SK-N-SH (cell line): ENCODE measurements around the gene BMAL2. TPM values are rescaled to one million over a fixed set of nuclear protein-coding genes. Genes with fewer than 3 reads are reported as not detected.

Source experiments
- CTCF ChIA-PET: fragments of 300-600, 350-600 bp; formaldehyde crosslinking; extraction: SDS; loops from one replicate; lab custom pipeline; 2021; lab: Yijun Ruan, JAX
- POLR2A ChIA-PET: fragments of 350-600 bp; sonication (Branson Sonifier 250); formaldehyde crosslinking; extraction: SDS; loops from one replicate; lab custom pipeline; 2020; ENCODE audit warnings: antibody characterized with exemption, inconsistent platforms; lab: Yijun Ruan, JAX
- DNase-seq: peaks from one replicate; pipeline ENCODE4 v3.0.0; 2012
- H2AFZ ChIP-seq: fragments of 200-600 bp; sonication (generic); 2 replicates; pipeline ENCODE4 v1.8.1; 2016; ENCODE audit warnings: antibody characterized with exemption, mild to moderate bottlenecking, low read depth
- H3F3A ChIP-seq: fragments of 200-600 bp; sonication (generic); replicated peaks from 2 replicates; pipeline ENCODE3; 2016; ENCODE audit warnings: antibody characterized with exemption, mild to moderate bottlenecking; ENCODE audit not compliant: insufficient read depth
- H3K27ac ChIP-seq, 2 experiments: fragments of 200-500 bp in 1 of 2; fragments of 200-600 bp in 1 of 2; sonication (Bioruptor generic) in 1 of 2; sonication (generic), shearing (Covaris generic) in 1 of 2; 2 replicates each; pipeline versions ENCODE4 v1.5.1 to v1.6.1; 2014 to 2016; ENCODE audit warnings: low read depth in 2 of 2, inconsistent platforms in 1 of 2, low read length in 1 of 2, mild to moderate bottlenecking in 1 of 2, mixed read lengths in 1 of 2
- H3K27me3 ChIP-seq: fragments of 200-600 bp; sonication (generic), shearing (Covaris generic); 2 replicates; pipeline ENCODE4 v1.6.1; 2016; ENCODE audit warnings: mixed run types; ENCODE audit not compliant: insufficient read depth
- H3K36me3 ChIP-seq, 2 experiments: fragments of 200-500 bp in 1 of 2; fragments of 200-600 bp in 1 of 2; sonication (Bioruptor generic) in 1 of 2; sonication (generic) in 1 of 2; replicated peaks in 1 of 2; 2 replicates each; pipeline versions ENCODE3 to v1.5.1; 2014 to 2016; ENCODE audit warnings: low read length in 1 of 2, mild to moderate bottlenecking in 1 of 2; ENCODE audit not compliant: insufficient read depth in 2 of 2, control insufficient read depth in 1 of 2
- H3K4me1 ChIP-seq, 2 experiments: fragments of 200-500 bp in 1 of 2; fragments of 200-600 bp in 1 of 2; sonication (Bioruptor generic) in 1 of 2; sonication (generic), shearing (Covaris generic) in 1 of 2; 2 replicates each; pipeline versions ENCODE4 v1.5.1 to v1.6.1; 2014 to 2016; ENCODE audit warnings: low read depth in 1 of 2, low read length in 1 of 2, mixed run types in 1 of 2; ENCODE audit not compliant: insufficient read depth in 2 of 2, control insufficient read depth in 1 of 2
- H3K4me2 ChIP-seq: fragments of 200-600 bp; sonication (generic), shearing (Covaris generic); 2 replicates; pipeline ENCODE4 v1.6.1; 2017; ENCODE audit warnings: mixed run types
- H3K4me3 ChIP-seq, 2 experiments: fragments of 200-500 bp in 1 of 2; fragments of 200-600 bp in 1 of 2; sonication (Bioruptor generic) in 1 of 2; sonication (generic), shearing (Covaris generic) in 1 of 2; 2 replicates each; pipeline versions ENCODE4 v1.5.1 to v1.8.1; 2014 to 2016; ENCODE audit warnings: low read depth in 2 of 2, inconsistent platforms in 1 of 2, low read length in 1 of 2, mild to moderate bottlenecking in 1 of 2, mixed read lengths in 1 of 2, moderate library complexity in 1 of 2
- H3K79me2 ChIP-seq: fragments of 200-600 bp; sonication (generic); 2 replicates; pipeline ENCODE4 v1.8.1; 2017; ENCODE audit warnings: mild to moderate bottlenecking; ENCODE audit not compliant: insufficient read depth
- H3K9ac ChIP-seq: fragments of 200-600 bp; sonication (generic); 2 replicates; pipeline ENCODE4 v1.6.1; 2017; ENCODE audit warnings: mixed run types
- H3K9me2 ChIP-seq: fragments of 200-600 bp; sonication (generic); 2 replicates; pipeline ENCODE4 v1.6.1; 2017; ENCODE audit warnings: mixed run types
- H3K9me3 ChIP-seq: fragments of 200-600 bp; sonication (generic); 2 replicates; pipeline ENCODE4 v1.6.1; 2017; ENCODE audit warnings: mixed run types, mild to moderate bottlenecking, moderate library complexity
- H4K20me1 ChIP-seq: fragments of 200-600 bp; sonication (generic); 2 replicates; pipeline ENCODE4 v1.6.1; 2017; ENCODE audit warnings: mild to moderate bottlenecking, mixed run types; ENCODE audit not compliant: insufficient read depth
- CHD2 ChIP-seq: fragments of 150-350 bp; IDR thresholded peaks from 2 replicates; pipeline ENCODE4 v1.6.1; 2018; ENCODE audit warnings: low read length; ENCODE audit not compliant: partially characterized antibody
- ELF1 ChIP-seq: IDR thresholded peaks from 2 replicates; pipeline ENCODE4 v1.4.0; 2012
- FOSL2 ChIP-seq: IDR thresholded peaks from 2 replicates; pipeline ENCODE4 v1.4.0; 2012; ENCODE audit warnings: low read depth, mild to moderate bottlenecking, moderate library complexity, borderline replicate concordance
- FOXJ3 ChIP-seq: sonication (generic); formaldehyde crosslinking; IDR thresholded peaks from 2 replicates; pipeline ENCODE4 v1.5.1; 2020; ENCODE audit warnings: mild to moderate bottlenecking, missing genetic modification reagents
- FOXM1 ChIP-seq: IDR thresholded peaks from 2 replicates; pipeline ENCODE4 v1.4.0; 2012; ENCODE audit warnings: low read depth, mild to moderate bottlenecking
- MEF2A ChIP-seq: IDR thresholded peaks from 2 replicates; pipeline ENCODE4 v1.4.0; 2012; ENCODE audit warnings: low read depth, borderline replicate concordance
- RFX5 ChIP-seq: IDR thresholded peaks from 2 replicates; pipeline ENCODE4 v1.6.1; 2012; ENCODE audit warnings: mild to moderate bottlenecking, improper control_type of control experiment, low read length
- RXRA ChIP-seq: IDR thresholded peaks from 2 replicates; pipeline ENCODE4 v1.4.0; 2012; ENCODE audit warnings: low read depth, mild to moderate bottlenecking, borderline replicate concordance
- SIN3A ChIP-seq: IDR thresholded peaks from 2 replicates; pipeline ENCODE4 v1.6.1; 2012; ENCODE audit warnings: low read depth, mild to moderate bottlenecking, low read length, moderate library complexity, borderline replicate concordance
- SMC3 ChIP-seq: IDR thresholded peaks from 2 replicates; pipeline ENCODE4 v1.6.1; 2012; ENCODE audit warnings: low read depth, low read length, improper control_type of control experiment
- TAF1 ChIP-seq: IDR thresholded peaks from 2 replicates; pipeline ENCODE4 v1.6.1; 2012; ENCODE audit warnings: low read depth, mild to moderate bottlenecking, low read length, moderate library complexity, borderline replicate concordance
- TCF12 ChIP-seq: IDR thresholded peaks from 2 replicates; pipeline ENCODE4 v1.4.0; 2012
- WGBS: methylation state at CpG from one replicate; pipeline ENCODE4 v1.1.6; 2017; ENCODE audit warnings: low lambda C conversion rate; 5-methylcytosine and 5-hydroxymethylcytosine counted together
- polyA plus RNA-seq, 3 experiments: library from polyadenylated mRNA; depleted of rRNA; stranded (reverse); fragments of >200 nt; gene quantifications; 2 replicates each; pipeline ENCODE4 v1.2.3, GENCODE V29; 2012
- TF ChIP-seq, protein P1 (sequence below): fragments of 150-350 bp; IDR thresholded peaks from 2 replicates; pipeline ENCODE4 v1.6.1; 2017; ENCODE audit warnings: antibody characterized with exemption, low read length, low read depth, borderline replicate concordance
- TF ChIP-seq, protein P2 (sequence below): IDR thresholded peaks from 2 replicates; pipeline ENCODE4 v1.4.0; 2012; ENCODE audit warnings: low read depth, borderline replicate concordance
- TF ChIP-seq, protein P3 (sequence below): fragments of 150-350 bp; IDR thresholded peaks from 2 replicates; pipeline ENCODE4 v1.6.1; 2016; ENCODE audit warnings: mild to moderate bottlenecking, low read depth, low read length
- TF ChIP-seq, protein P4 (sequence below): IDR thresholded peaks from 2 replicates; pipeline ENCODE4 v1.4.0; 2012; ENCODE audit warnings: low read depth, borderline replicate concordance

The BMAL2 gene
- polyA plus RNA-seq, 1 of the 3 experiments (the other 2 are of a cell fraction): 6.4 TPM

DNA sequence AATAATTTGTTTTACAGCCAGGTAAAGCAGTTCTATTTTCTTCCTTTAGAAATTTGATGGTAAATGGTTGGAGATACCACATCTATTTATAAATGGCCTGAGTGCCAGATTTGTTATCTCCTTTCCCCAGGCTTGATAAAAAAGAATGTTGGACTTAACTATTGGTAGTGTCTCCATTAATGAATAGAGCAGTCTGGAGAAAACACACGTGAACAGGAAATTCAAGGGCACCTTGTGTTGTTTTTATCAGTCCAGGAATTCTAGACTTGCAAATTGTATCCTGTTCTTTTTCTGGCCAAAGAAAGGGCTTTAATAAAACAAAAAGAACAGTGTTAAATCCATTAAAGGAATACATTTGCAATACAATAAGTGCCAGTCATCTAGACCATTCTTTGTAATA is 40.8 kb upstream of the BMAL2 start:
- ChIA-PET CTCF (interaction anchor here (1.5 kb wide), 1 partner anchor 13 kb away, joined by 4 read pairs; no protein-coding TSS in a partner anchor), POLR2A (no interaction called here)
- no peaks in the 10 kb centered on the region for H3K9me2 ChIP-seq
- no peaks in the 10 kb centered on the region for H4K20me1 ChIP-seq
- no peak overlapping the region for H3K4me2 ChIP-seq
- no peaks in the 10 kb centered on the region; the same call in 1 of the 2 replicates for H3K79me2 ChIP-seq
- no peak overlapping the region for H3K4me3 ChIP-seq
- TF ChIP-seq SMC3 (no peak), CHD2 (no peak), RFX5 (no peak), RXRA (no peak), SIN3A (no peak), MEF2A (no peak), TAF1 (no peak), FOXM1 (no peak), ELF1 (no peak), FOXJ3 (CRISPR knock-in tag) (no peak), TCF12 (no peak), FOSL2 (no peak)
- TF ChIP-seq, protein P1, sequence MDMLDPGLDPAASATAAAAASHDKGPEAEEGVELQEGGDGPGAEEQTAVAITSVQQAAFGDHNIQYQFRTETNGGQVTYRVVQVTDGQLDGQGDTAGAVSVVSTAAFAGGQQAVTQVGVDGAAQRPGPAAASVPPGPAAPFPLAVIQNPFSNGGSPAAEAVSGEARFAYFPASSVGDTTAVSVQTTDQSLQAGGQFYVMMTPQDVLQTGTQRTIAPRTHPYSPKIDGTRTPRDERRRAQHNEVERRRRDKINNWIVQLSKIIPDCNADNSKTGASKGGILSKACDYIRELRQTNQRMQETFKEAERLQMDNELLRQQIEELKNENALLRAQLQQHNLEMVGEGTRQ: no peak
- TF ChIP-seq, protein P2, sequence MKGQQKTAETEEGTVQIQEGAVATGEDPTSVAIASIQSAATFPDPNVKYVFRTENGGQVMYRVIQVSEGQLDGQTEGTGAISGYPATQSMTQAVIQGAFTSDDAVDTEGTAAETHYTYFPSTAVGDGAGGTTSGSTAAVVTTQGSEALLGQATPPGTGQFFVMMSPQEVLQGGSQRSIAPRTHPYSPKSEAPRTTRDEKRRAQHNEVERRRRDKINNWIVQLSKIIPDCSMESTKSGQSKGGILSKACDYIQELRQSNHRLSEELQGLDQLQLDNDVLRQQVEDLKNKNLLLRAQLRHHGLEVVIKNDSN: no peak
- TF ChIP-seq, protein P3, sequence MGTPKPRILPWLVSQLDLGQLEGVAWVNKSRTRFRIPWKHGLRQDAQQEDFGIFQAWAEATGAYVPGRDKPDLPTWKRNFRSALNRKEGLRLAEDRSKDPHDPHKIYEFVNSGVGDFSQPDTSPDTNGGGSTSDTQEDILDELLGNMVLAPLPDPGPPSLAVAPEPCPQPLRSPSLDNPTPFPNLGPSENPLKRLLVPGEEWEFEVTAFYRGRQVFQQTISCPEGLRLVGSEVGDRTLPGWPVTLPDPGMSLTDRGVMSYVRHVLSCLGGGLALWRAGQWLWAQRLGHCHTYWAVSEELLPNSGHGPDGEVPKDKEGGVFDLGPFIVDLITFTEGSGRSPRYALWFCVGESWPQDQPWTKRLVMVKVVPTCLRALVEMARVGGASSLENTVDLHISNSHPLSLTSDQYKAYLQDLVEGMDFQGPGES: no peak
- TF ChIP-seq, protein P4, sequence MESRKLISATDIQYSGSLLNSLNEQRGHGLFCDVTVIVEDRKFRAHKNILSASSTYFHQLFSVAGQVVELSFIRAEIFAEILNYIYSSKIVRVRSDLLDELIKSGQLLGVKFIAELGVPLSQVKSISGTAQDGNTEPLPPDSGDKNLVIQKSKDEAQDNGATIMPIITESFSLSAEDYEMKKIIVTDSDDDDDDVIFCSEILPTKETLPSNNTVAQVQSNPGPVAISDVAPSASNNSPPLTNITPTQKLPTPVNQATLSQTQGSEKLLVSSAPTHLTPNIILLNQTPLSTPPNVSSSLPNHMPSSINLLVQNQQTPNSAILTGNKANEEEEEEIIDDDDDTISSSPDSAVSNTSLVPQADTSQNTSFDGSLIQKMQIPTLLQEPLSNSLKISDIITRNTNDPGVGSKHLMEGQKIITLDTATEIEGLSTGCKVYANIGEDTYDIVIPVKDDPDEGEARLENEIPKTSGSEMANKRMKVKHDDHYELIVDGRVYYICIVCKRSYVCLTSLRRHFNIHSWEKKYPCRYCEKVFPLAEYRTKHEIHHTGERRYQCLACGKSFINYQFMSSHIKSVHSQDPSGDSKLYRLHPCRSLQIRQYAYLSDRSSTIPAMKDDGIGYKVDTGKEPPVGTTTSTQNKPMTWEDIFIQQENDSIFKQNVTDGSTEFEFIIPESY: no peak
- TF ChIP-seq, all 33 proteins: peak for 0
- Histone ChIP-seq H3K27me3 (no peaks in the 10 kb centered on the region), H2AFZ (no peak overlapping the region), H3K9me3 (no peaks in the 10 kb centered on the region), H3K4me1 (peaks cover 0 to 12% of the 10 kb centered on the region in 2 experiments; a peak in 2 of 4 replicates), H3F3A (peaks cover 3% of the 10 kb centered on the region), H3K9ac (no peak overlapping the region), H3K27ac (peak overlapping the region in 1 of 2 experiments; percentile 28; a peak in 1 of 4 replicates), H3K36me3 (peaks cover 0 to 8% of the 10 kb centered on the region in 2 experiments)
- no peak for DNase-seq
- WGBS: 67% methylated on average over 1 of the region's 1 CpG
